Peyer's patch (tissue), 4 donors: ENCODE data around the gene PDE8B. TPM values are rescaled to one million over a fixed set of nuclear protein-coding genes. Genes with fewer than 3 reads are reported as not detected.

Experiments
- DNase-seq, 3 donors: peaks; one replicate each; pipeline ENCODE4 v3.0.0-alpha.2; 2017 to 2019
- H3K27ac ChIP-seq, 4 donors: fragments of 200-600 bp; sonication (generic); one replicate each; pipeline ENCODE4 v1.5.1; 2016 to 2019
- H3K27me3 ChIP-seq, 2 donors: fragments of 200-600 bp; sonication (generic); one replicate each; pipeline ENCODE4 v1.5.1; 2019
- H3K36me3 ChIP-seq, 3 donors: fragments of 200-600 bp; sonication (generic); one replicate each; pipeline ENCODE4 v1.5.1; 2016 to 2019
- H3K4me1 ChIP-seq, 4 donors: fragments of 200-600 bp; sonication (generic); one replicate each; pipeline ENCODE4 v1.5.1; 2016 to 2019
- H3K4me3 ChIP-seq, 4 donors: fragments of 200-600 bp; sonication (generic); 1 replicate in 3 of 4; 2 replicates in 1 of 4; pipeline ENCODE4 v1.5.1; 2016 to 2019; ENCODE audit warnings: mild to moderate bottlenecking in 1 of 4
- H3K9me3 ChIP-seq, 4 donors: fragments of 200-600 bp; sonication (generic); one replicate each; pipeline ENCODE4 v1.5.1; 2016 to 2019; ENCODE audit warnings: mild to moderate bottlenecking in 1 of 4
- POLR2A ChIP-seq, 2 donors: fragments of 450-650 bp; IDR thresholded peaks; one replicate each; pipeline ENCODE4 v1.5.1; 2017; ENCODE audit warnings: antibody characterized with exemption in 2 of 2, mild to moderate bottlenecking in 2 of 2, moderate library complexity in 2 of 2
- total RNA-seq, 4 donors: library from RNA; depleted of rRNA; stranded (reverse); fragments of >200 nt; gene quantifications; one replicate each; pipeline ENCODE4 v1.1.0, GENCODE V29; 2016
- TF ChIP-seq, protein P1 (sequence below), 6 experiments: fragments of 450-650 bp in 4 of 6; fragments of 200-600 bp in 2 of 6; sonication (generic) in 1 of 6; IDR thresholded peaks; one replicate each; pipeline ENCODE4 v1.5.1; 2017 to 2019; ENCODE audit warnings: antibody characterized with exemption in 6 of 6, mild to moderate bottlenecking in 3 of 6, moderate library complexity in 1 of 6

The PDE8B gene
- total RNA-seq, 4 donors from 2014 or later, result 0.94 to 3.1 (median 1.9) TPM

DNA sequence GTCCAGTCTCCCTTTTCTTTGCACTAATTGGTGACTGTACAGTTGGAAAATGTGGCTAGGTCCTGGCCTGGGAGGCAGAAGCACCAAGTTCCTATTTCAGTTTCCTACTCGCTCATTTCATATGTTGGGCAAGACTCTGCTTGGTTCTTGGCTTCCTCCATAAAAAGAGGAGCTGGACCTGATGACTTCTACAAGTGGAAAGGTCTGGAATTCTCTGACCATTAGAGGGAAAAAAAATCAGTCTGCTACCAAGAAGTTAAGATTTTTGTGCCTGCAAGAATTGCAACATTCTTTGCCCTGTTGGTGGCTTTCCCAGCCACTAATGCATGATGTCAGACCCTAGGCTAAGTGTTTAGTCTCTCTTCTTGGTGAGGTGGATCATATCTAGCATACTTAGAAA lies 190.2 kb downstream of the PDE8B start:
- Histone ChIP-seq H3K4me1 (no peaks in the 10 kb centered on the region), H3K36me3 (no peaks in the 10 kb centered on the region), H3K27ac (no peak overlapping the region), H3K4me3 (no peak overlapping the region), H3K9me3 (no peaks in the 10 kb centered on the region), H3K27me3 (no peaks in the 10 kb centered on the region)
- no peak for TF ChIP-seq POLR2A (IDR thresholded peaks at IDR 0.05)
- TF ChIP-seq, protein P1, sequence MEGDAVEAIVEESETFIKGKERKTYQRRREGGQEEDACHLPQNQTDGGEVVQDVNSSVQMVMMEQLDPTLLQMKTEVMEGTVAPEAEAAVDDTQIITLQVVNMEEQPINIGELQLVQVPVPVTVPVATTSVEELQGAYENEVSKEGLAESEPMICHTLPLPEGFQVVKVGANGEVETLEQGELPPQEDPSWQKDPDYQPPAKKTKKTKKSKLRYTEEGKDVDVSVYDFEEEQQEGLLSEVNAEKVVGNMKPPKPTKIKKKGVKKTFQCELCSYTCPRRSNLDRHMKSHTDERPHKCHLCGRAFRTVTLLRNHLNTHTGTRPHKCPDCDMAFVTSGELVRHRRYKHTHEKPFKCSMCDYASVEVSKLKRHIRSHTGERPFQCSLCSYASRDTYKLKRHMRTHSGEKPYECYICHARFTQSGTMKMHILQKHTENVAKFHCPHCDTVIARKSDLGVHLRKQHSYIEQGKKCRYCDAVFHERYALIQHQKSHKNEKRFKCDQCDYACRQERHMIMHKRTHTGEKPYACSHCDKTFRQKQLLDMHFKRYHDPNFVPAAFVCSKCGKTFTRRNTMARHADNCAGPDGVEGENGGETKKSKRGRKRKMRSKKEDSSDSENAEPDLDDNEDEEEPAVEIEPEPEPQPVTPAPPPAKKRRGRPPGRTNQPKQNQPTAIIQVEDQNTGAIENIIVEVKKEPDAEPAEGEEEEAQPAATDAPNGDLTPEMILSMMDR (IDR thresholded peaks at IDR 0.05), result no peak
- DNase-seq, result no peak

DNA sequence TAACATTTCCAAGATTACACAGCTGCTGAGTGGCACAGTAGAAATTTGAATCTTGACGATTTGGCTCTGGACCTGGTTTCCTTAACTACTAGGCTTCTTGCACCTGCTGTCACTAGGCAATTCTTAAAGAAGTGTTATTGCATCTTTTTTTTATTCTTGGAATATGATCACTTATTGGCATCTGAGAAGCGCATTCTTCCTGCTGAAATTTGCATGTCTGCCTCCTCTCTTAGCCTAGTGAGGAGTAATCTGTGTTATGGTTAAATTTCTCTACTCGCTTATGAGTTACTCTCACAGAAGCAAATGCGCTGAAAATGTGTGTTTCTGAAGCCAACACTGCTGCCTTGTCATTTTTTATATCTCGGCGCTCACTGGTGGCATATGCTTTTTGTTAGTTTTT lies 192.3 kb downstream of the PDE8B start:
- no peaks in the 10 kb centered on the region for H3K27me3 ChIP-seq
- no peak overlapping the region for H3K4me3 ChIP-seq
- DNase-seq, result no peak
- no peaks in the 10 kb centered on the region for H3K36me3 ChIP-seq
- no peak for TF ChIP-seq POLR2A (IDR thresholded peaks at IDR 0.05)
- TF ChIP-seq, protein P1 (IDR thresholded peaks at IDR 0.05), result no peak
- H3K4me1 ChIP-seq, result no peaks in the 10 kb centered on the region
- H3K9me3 ChIP-seq, result no peaks in the 10 kb centered on the region
- no peak overlapping the region for H3K27ac ChIP-seq

DNA sequence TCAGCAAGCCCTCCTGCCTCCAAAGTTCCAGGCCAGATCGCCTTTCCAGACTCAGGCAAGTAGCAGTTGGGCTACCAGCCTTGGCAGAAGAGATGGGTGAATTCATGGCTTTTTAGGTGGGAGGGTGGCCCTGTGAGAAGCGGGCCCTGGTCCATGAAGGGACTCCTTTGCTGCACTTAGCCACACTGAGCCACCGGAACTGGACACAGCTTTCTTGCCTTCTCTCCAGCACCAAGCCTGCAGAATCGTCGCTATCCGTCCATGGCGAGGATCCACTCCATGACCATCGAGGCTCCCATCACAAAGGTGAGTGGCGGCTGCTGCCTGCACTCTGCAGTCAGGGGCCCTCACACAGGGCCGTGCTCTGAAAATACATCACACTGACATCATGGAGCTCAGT lies 196.7 kb downstream of the PDE8B start:
- no peak for DNase-seq

DNA sequence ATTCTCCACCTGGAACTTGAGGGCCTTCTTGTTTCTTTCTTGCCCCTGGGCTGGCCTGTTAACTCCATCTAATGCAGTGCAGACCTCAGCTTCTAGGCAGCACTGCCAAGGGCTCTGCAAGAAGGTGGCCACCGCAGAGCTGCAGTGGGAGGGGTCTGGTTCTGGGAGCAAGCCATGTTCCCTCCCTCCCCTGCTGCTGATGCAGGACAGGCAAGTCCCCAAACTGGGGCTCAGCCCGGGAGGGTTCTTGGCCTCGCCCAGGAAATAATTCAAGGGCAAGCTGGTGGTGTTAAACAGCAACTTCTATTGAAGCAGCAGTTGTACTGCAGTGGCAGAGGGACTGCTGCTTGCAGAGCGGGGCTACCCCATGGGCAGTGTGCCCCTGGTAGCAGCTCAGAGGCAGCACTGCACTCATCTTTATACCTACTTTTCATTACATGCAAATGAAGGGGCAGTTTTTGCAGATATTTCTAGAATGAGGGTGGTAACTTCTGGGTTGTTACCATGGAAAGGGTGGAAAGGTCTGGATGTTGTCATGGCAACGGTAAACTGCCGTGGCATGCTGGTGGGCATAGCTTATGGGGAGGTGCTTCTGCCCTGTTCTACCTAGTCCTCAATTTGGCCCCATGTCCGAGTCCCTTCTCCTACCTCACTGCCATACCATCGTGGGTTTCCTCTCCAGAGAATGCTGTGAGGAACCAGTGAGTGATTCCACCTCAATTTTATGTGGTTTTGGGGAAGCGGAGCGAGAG lies 199.6 kb downstream of the PDE8B start:
- Histone ChIP-seq H3K27ac (no peak overlapping the region), H3K4me3 (no peak overlapping the region), H3K27me3 (no peaks in the 10 kb centered on the region), H3K36me3 (no peaks in the 10 kb centered on the region), H3K4me1 (no peaks in the 10 kb centered on the region), H3K9me3 (no peaks in the 10 kb centered on the region)
- no peak for DNase-seq
- TF ChIP-seq, protein P1 (IDR thresholded peaks at IDR 0.05), result no peak
- TF ChIP-seq POLR2A (IDR thresholded peaks at IDR 0.05), result no peak

More for the DNA sequence above, 196.7 kb downstream of the PDE8B start:
- H3K4me3 ChIP-seq, result no peak overlapping the region
- H3K9me3 ChIP-seq, result no peaks in the 10 kb centered on the region
- no peaks in the 10 kb centered on the region for H3K4me1 ChIP-seq
- TF ChIP-seq, protein P1 (IDR thresholded peaks at IDR 0.05), result no peak
- no peak for TF ChIP-seq POLR2A (IDR thresholded peaks at IDR 0.05)
- H3K36me3 ChIP-seq, result no peaks in the 10 kb centered on the region
- no peak overlapping the region for H3K27ac ChIP-seq
- no peaks in the 10 kb centered on the region for H3K27me3 ChIP-seq

DNA sequence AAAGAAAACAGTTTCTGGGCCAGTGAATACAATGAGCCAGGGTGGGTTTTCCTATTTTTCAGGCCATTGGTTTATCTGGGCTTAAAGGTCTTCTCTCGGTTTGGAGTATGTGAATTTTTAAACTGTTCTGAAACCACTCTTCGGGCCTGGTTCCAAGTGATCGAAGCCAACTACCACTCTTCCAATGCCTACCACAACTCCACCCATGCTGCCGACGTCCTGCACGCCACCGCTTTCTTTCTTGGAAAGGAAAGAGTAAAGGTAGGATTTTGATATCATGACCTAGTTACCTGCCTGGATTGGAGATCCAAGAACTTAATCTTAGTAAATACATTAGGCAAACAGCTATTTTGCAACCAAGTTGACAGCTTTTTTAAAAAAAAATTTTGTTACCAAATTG lies 202.6 kb downstream of the PDE8B start:
- TF ChIP-seq, protein P1 (IDR thresholded peaks at IDR 0.05), result no peak
- TF ChIP-seq POLR2A (IDR thresholded peaks at IDR 0.05), result no peak
- Histone ChIP-seq H3K4me1 (no peaks in the 10 kb centered on the region), H3K9me3 (no peaks in the 10 kb centered on the region), H3K27ac (no peak overlapping the region), H3K27me3 (no peaks in the 10 kb centered on the region), H3K36me3 (no peaks in the 10 kb centered on the region), H3K4me3 (no peak overlapping the region)
- DNase-seq, result no peak
